HepG2 (cell line): ENCODE results near the gene TRIO. TPM values are rescaled to one million over a fixed set of nuclear protein-coding genes. Genes with fewer than 3 reads are reported as not detected.

ENCODE experiments used
- AGO1 ChIP-seq: fragments of 200-400 bp; formaldehyde crosslinking; IDR thresholded peaks from 2 replicates; pipeline ENCODE4 v1.6.1; 2017; ENCODE audit warnings: mild to moderate bottlenecking, low read depth, low read length, moderate library complexity; ENCODE audit not compliant: poor library complexity, severe bottlenecking
- CEBPG ChIP-seq: IDR thresholded peaks from 2 replicates; pipeline ENCODE4 v1.6.1; 2016
- FOXA1 ChIP-seq, 2 experiments: fragments of 450-650 bp in 1 of 2; sonication (generic) in 1 of 2; formaldehyde crosslinking in 1 of 2; IDR thresholded peaks; 2 replicates each; pipeline versions ENCODE4 v1.4.0 to v1.6.1; 2016 to 2020; ENCODE audit warnings: missing genetic modification reagents in 1 of 2
- NFYB ChIP-seq: sonication (generic); formaldehyde crosslinking; IDR thresholded peaks from 2 replicates; pipeline ENCODE4 v1.4.0; 2020; ENCODE audit warnings: missing genetic modification reagents
- SRF ChIP-seq: IDR thresholded peaks from 2 replicates; pipeline ENCODE4 v1.6.1; 2011; ENCODE audit warnings: mild to moderate bottlenecking, low read depth, low read length, moderate library complexity
- THYN1 ChIP-seq: sonication (generic); formaldehyde crosslinking; IDR thresholded peaks from 2 replicates; pipeline ENCODE4 v1.8.1; 2023; ENCODE audit warnings: low read depth, mild to moderate bottlenecking, moderate library complexity, missing genetic modification reagents, borderline replicate concordance
- ZMYM3 ChIP-seq: sonication (generic); formaldehyde crosslinking; IDR thresholded peaks from 2 replicates; pipeline ENCODE4 v1.5.1; 2020; ENCODE audit warnings: mild to moderate bottlenecking, missing genetic modification reagents
- ZNF256 ChIP-seq: sonication (generic); formaldehyde crosslinking; conservative IDR thresholded peaks from 2 replicates; pipeline ENCODE4 v1.4.0; 2020; ENCODE audit warnings: missing genetic modification reagents
- ZNF263 ChIP-seq: sonication (generic); formaldehyde crosslinking; IDR thresholded peaks from 2 replicates; pipeline ENCODE4 v1.4.0; 2020; ENCODE audit warnings: missing genetic modification reagents
- ZNF550 ChIP-seq: sonication (generic); formaldehyde crosslinking; IDR thresholded peaks from 2 replicates; pipeline ENCODE4 v1.4.0; 2020; ENCODE audit warnings: mild to moderate bottlenecking, missing genetic modification reagents, borderline replicate concordance
- ZNF607 ChIP-seq: sonication (generic); formaldehyde crosslinking; IDR thresholded peaks from 2 replicates; pipeline ENCODE4 v1.5.1; 2020; ENCODE audit warnings: missing genetic modification reagents, mild to moderate bottlenecking, borderline replicate concordance
- ZNF616 ChIP-seq: sonication (generic); formaldehyde crosslinking; IDR thresholded peaks from 2 replicates; pipeline ENCODE4 v1.5.0; 2020; ENCODE audit warnings: low read depth, mild to moderate bottlenecking, missing genetic modification reagents
- polyA plus RNA-seq, 8 experiments: library from polyadenylated mRNA; depleted of rRNA in 3 of 8; stranded (reverse) in 7 of 8; unstranded in 1 of 8; fragments of >200 nt; fragmentation: Illumina TruSeq in 4 of 8; extraction: Trizol in 4 of 8; gene quantifications; 2 replicates each; pipeline versions ENCODE4 v1.2.1 to v1.2.3, GENCODE V29; 2011 to 2016; ENCODE audit warnings: low read depth in 4 of 8, missing spikeins in 1 of 8, mixed read lengths in 1 of 8; ENCODE audit not compliant: insufficient read depth in 1 of 8
- total RNA-seq, 5 experiments: library from RNA; depleted of rRNA; stranded (reverse); fragments of >200 nt; fragmentation: Illumina TruSeq; extraction: Trizol; gene quantifications; 2 replicates each; pipeline ENCODE4 v1.2.3, GENCODE V29; 2016; ENCODE audit warnings: low read depth in 1 of 5
- TF ChIP-seq, protein P1 (sequence below): sonication (generic); formaldehyde crosslinking; IDR thresholded peaks from 2 replicates; pipeline ENCODE4 v1.8.0; 2022; ENCODE audit warnings: mild to moderate bottlenecking, missing genetic modification reagents, moderate library complexity
- TF ChIP-seq, protein P2 (sequence below): sonication (generic); formaldehyde crosslinking; IDR thresholded peaks from 2 replicates; pipeline ENCODE4 v1.5.1; 2020; ENCODE audit warnings: mild to moderate bottlenecking, moderate library complexity, missing genetic modification reagents
- TF ChIP-seq, protein P3 (sequence below): sonication (generic); formaldehyde crosslinking; IDR thresholded peaks from 2 replicates; pipeline ENCODE4 v1.8.0; 2022; ENCODE audit warnings: mild to moderate bottlenecking, missing genetic modification reagents
- TF ChIP-seq, protein P4 (sequence below): sonication (generic); formaldehyde crosslinking; IDR thresholded peaks from 2 replicates; pipeline ENCODE4 v1.5.0; 2020; ENCODE audit warnings: mild to moderate bottlenecking, missing genetic modification reagents, moderate library complexity
- TF ChIP-seq, protein P5 (sequence below): sonication (generic); formaldehyde crosslinking; IDR thresholded peaks from 2 replicates; pipeline ENCODE4 v1.4.0; 2020; ENCODE audit warnings: missing genetic modification reagents
- TF ChIP-seq, protein P6 (sequence below): sonication (generic); formaldehyde crosslinking; IDR thresholded peaks from 2 replicates; pipeline ENCODE4 v1.4.0; 2020; ENCODE audit warnings: mild to moderate bottlenecking, missing genetic modification reagents
- TF ChIP-seq, protein P7 (sequence below): sonication (generic); formaldehyde crosslinking; IDR thresholded peaks from 2 replicates; pipeline ENCODE4 v1.4.0; 2020; ENCODE audit warnings: missing genetic modification reagents

Gene TRIO
- total and polyA plus RNA-seq, 2 of the 13 experiments (the other 11 are each of a cell fraction or from before 2014, with no cell fraction given) = 45.2 to 45.9 TPM

DNA sequence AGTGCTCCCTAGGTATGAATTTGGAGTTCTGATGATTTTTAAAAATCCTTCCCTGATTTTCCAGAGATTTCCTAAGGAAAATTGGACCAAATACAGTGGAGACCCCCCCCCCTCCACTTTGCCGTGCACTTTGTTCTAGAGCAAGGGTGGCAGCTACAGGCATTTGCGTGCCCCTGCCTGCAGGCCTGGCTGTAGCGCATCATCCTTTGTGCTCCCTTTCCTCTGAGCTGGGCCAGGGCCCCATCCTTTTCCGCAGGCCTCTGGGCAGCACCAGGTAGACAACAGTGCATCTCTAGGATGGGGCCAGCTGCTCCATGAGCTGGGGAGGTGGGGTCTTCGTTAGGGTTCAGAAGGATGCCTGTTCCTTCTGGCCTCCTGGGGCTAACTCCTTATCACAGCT is 39.6 kb downstream of the TRIO start (continued):
- TF ChIP-seq ZNF263 (CRISPR knock-in tag) (peak; percentile 86), ZNF607 (CRISPR knock-in tag) (no peak), ZNF256 (CRISPR knock-in tag) (no peak), ZNF550 (no peak), CEBPG (CRISPR knock-in tag) (no peak), ZMYM3 (peak; percentile 29; the same call in 1 of the 2 replicates), AGO1 (no peak), SRF (no peak), NFYB (CRISPR knock-in tag) (no peak), FOXA1 (IDR thresholded peaks at IDR 0.05) (no peak), FOXA1 (CRISPR knock-in tag; IDR thresholded peaks at IDR 0.05) (no peak), THYN1 (CRISPR knock-in tag) (no peak), ZNF616 (CRISPR knock-in tag) (no peak)
- TF ChIP-seq, protein P1, sequence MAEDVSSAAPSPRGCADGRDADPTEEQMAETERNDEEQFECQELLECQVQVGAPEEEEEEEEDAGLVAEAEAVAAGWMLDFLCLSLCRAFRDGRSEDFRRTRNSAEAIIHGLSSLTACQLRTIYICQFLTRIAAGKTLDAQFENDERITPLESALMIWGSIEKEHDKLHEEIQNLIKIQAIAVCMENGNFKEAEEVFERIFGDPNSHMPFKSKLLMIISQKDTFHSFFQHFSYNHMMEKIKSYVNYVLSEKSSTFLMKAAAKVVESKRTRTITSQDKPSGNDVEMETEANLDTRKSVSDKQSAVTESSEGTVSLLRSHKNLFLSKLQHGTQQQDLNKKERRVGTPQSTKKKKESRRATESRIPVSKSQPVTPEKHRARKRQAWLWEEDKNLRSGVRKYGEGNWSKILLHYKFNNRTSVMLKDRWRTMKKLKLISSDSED = no peak
- TF ChIP-seq, protein P2, sequence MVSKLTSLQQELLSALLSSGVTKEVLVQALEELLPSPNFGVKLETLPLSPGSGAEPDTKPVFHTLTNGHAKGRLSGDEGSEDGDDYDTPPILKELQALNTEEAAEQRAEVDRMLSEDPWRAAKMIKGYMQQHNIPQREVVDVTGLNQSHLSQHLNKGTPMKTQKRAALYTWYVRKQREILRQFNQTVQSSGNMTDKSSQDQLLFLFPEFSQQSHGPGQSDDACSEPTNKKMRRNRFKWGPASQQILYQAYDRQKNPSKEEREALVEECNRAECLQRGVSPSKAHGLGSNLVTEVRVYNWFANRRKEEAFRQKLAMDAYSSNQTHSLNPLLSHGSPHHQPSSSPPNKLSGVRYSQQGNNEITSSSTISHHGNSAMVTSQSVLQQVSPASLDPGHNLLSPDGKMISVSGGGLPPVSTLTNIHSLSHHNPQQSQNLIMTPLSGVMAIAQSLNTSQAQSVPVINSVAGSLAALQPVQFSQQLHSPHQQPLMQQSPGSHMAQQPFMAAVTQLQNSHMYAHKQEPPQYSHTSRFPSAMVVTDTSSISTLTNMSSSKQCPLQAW (CRISPR knock-in tag) = no peak
- TF ChIP-seq, protein P3, sequence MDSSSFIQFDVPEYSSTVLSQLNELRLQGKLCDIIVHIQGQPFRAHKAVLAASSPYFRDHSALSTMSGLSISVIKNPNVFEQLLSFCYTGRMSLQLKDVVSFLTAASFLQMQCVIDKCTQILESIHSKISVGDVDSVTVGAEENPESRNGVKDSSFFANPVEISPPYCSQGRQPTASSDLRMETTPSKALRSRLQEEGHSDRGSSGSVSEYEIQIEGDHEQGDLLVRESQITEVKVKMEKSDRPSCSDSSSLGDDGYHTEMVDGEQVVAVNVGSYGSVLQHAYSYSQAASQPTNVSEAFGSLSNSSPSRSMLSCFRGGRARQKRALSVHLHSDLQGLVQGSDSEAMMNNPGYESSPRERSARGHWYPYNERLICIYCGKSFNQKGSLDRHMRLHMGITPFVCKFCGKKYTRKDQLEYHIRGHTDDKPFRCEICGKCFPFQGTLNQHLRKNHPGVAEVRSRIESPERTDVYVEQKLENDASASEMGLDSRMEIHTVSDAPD = no peak
- TF ChIP-seq, protein P4, sequence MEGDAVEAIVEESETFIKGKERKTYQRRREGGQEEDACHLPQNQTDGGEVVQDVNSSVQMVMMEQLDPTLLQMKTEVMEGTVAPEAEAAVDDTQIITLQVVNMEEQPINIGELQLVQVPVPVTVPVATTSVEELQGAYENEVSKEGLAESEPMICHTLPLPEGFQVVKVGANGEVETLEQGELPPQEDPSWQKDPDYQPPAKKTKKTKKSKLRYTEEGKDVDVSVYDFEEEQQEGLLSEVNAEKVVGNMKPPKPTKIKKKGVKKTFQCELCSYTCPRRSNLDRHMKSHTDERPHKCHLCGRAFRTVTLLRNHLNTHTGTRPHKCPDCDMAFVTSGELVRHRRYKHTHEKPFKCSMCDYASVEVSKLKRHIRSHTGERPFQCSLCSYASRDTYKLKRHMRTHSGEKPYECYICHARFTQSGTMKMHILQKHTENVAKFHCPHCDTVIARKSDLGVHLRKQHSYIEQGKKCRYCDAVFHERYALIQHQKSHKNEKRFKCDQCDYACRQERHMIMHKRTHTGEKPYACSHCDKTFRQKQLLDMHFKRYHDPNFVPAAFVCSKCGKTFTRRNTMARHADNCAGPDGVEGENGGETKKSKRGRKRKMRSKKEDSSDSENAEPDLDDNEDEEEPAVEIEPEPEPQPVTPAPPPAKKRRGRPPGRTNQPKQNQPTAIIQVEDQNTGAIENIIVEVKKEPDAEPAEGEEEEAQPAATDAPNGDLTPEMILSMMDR (CRISPR knock-in tag) = 0 out of 2 replicates have a peak, but pooled peaks have one; percentile 13
- TF ChIP-seq, protein P5, sequence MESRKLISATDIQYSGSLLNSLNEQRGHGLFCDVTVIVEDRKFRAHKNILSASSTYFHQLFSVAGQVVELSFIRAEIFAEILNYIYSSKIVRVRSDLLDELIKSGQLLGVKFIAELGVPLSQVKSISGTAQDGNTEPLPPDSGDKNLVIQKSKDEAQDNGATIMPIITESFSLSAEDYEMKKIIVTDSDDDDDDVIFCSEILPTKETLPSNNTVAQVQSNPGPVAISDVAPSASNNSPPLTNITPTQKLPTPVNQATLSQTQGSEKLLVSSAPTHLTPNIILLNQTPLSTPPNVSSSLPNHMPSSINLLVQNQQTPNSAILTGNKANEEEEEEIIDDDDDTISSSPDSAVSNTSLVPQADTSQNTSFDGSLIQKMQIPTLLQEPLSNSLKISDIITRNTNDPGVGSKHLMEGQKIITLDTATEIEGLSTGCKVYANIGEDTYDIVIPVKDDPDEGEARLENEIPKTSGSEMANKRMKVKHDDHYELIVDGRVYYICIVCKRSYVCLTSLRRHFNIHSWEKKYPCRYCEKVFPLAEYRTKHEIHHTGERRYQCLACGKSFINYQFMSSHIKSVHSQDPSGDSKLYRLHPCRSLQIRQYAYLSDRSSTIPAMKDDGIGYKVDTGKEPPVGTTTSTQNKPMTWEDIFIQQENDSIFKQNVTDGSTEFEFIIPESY = peak; percentile 98
- TF ChIP-seq, protein P6, sequence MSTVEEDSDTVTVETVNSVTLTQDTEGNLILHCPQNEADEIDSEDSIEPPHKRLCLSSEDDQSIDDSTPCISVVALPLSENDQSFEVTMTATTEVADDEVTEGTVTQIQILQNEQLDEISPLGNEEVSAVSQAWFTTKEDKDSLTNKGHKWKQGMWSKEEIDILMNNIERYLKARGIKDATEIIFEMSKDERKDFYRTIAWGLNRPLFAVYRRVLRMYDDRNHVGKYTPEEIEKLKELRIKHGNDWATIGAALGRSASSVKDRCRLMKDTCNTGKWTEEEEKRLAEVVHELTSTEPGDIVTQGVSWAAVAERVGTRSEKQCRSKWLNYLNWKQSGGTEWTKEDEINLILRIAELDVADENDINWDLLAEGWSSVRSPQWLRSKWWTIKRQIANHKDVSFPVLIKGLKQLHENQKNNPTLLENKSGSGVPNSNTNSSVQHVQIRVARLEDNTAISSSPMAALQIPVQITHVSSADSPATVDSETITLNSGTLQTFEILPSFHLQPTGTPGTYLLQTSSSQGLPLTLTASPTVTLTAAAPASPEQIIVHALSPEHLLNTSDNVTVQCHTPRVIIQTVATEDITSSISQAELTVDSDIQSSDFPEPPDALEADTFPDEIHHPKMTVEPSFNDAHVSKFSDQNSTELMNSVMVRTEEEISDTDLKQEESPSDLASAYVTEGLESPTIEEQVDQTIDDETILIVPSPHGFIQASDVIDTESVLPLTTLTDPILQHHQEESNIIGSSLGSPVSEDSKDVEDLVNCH = no peak
- TF ChIP-seq, protein P7, sequence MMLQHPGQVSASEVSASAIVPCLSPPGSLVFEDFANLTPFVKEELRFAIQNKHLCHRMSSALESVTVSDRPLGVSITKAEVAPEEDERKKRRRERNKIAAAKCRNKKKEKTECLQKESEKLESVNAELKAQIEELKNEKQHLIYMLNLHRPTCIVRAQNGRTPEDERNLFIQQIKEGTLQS (CRISPR knock-in tag) = no peak
